Thymus (tissue), 11 donors: ENCODE measurements around the gene GINS2. TPM values are rescaled to one million over a fixed set of nuclear protein-coding genes. Genes with fewer than 3 reads are reported as not detected.
A peak's percentile ranks its signal among the peaks of the same experiment; 100 is the strongest.

Source experiments
- DNase-seq, 9 donors: peaks; one replicate each; pipeline ENCODE4 v3.0.0-alpha.2; 2013; ENCODE audit warnings: low spot score in 9 of 9, low read depth in 6 of 9, missing footprints in 1 of 9
- H3K27ac ChIP-seq, 2 donors: one replicate each; pipeline ENCODE4 v1.5.1; 2013; ENCODE audit warnings: control low read depth in 1 of 2, low read depth in 1 of 2, low read length in 1 of 2, mild to moderate bottlenecking in 1 of 2, moderate library complexity in 1 of 2
- H3K27me3 ChIP-seq, 2 donors: one replicate each; pipeline ENCODE4 v1.5.1; 2013; ENCODE audit warnings: low read length in 1 of 2; ENCODE audit not compliant: control insufficient read depth in 2 of 2, insufficient read depth in 1 of 2
- H3K36me3 ChIP-seq, 2 donors: one replicate each; pipeline ENCODE4 v1.5.1; 2013; ENCODE audit warnings: low read length in 1 of 2, mild to moderate bottlenecking in 1 of 2, moderate library complexity in 1 of 2; ENCODE audit not compliant: control insufficient read depth in 2 of 2, insufficient read depth in 2 of 2
- H3K4me1 ChIP-seq, 2 donors: one replicate each; pipeline ENCODE4 v1.5.1; 2013; ENCODE audit warnings: low read length in 2 of 2; ENCODE audit not compliant: control insufficient read depth in 2 of 2, insufficient read depth in 2 of 2
- H3K4me3 ChIP-seq, 2 donors: one replicate each; pipeline ENCODE4 v1.5.1; 2013; ENCODE audit warnings: low read length in 2 of 2, control low read depth in 1 of 2, mild to moderate bottlenecking in 1 of 2
- H3K9me3 ChIP-seq, 2 donors: one replicate each; pipeline ENCODE4 v1.5.1; 2013; ENCODE audit warnings: low read length in 1 of 2, mild to moderate bottlenecking in 1 of 2; ENCODE audit not compliant: control insufficient read depth in 2 of 2, insufficient read depth in 1 of 2
- WGBS: extraction: QIAGEN DNeasy Blood & Tissue Kit; methylation state at CpG from one replicate; pipeline ENCODE4 v1.1.7; 2013; 5-methylcytosine and 5-hydroxymethylcytosine counted together
- polyA plus RNA-seq: library from polyadenylated mRNA; stranded (reverse); fragments of 200-250 nt; gene quantifications from one replicate; pipeline ENCODE4 v1.2.3, GENCODE V29; 2013
- total RNA-seq: library from RNA; stranded (reverse); fragments of 120-200 nt; gene quantifications from one replicate; pipeline ENCODE4 v1.2.4, GENCODE V29; 2013
- donor health status: healthy.

The GINS2 gene
- total and polyA plus RNA-seq, 2 donors = 1.4 to 23.2 TPM

GRCh38 chr16:85662976-85663830 lies 25.6 kb downstream of the GINS2 start:
- 96% methylated on average over 38 of the region's 38 CpGs for WGBS
- Histone ChIP-seq H3K9me3 (no peaks in the 10 kb centered on the region), H3K4me1 (peaks cover 0 to 2% of the 10 kb centered on the region in 2 donors), H3K4me3 (no peak overlapping the region), H3K36me3 (peaks cover 94 to 97% of the 10 kb centered on the region in 2 donors), H3K27ac (no peak overlapping the region), H3K27me3 (no peaks in the 10 kb centered on the region)
- no peak for DNase-seq

- Histone ChIP-seq H3K36me3 (peaks cover 94 to 97% of the 10 kb centered on the region in 2 donors), H3K4me1 (peaks cover 0 to 2% of the 10 kb centered on the region in 2 donors), H3K9me3 (no peaks in the 10 kb centered on the region), H3K27me3 (no peaks in the 10 kb centered on the region), H3K4me3 (no peak overlapping the region), H3K27ac (no peak overlapping the region)
- no peak for DNase-seq
- WGBS = 98% methylated on average over 3 of the region's 3 CpGs
Observed at GRCh38 chr16:85662482-85662812, 26.3 kb downstream of the GINS2 start.

- H3K9me3 ChIP-seq = no peaks in the 10 kb centered on the region
- H3K4me1 ChIP-seq = peaks cover 0 to 2% of the 10 kb centered on the region in 2 donors
- H3K4me3 ChIP-seq = no peak overlapping the region
- no peak for DNase-seq
- no peak overlapping the region for H3K27ac ChIP-seq
- H3K27me3 ChIP-seq = no peaks in the 10 kb centered on the region
- peaks cover 94 to 97% of the 10 kb centered on the region in 2 donors for H3K36me3 ChIP-seq
- 97% methylated on average over 26 of the region's 26 CpGs for WGBS
Observed at GRCh38 chr16:85661740-85662481, 26.8 kb downstream of the GINS2 start.

GRCh38 chr16:85660843-85661739 lies 27.7 kb downstream of the GINS2 start:
- H3K4me3 ChIP-seq = no peak overlapping the region
- H3K27me3 ChIP-seq = no peaks in the 10 kb centered on the region
- peaks cover 94 to 97% of the 10 kb centered on the region in 2 donors for H3K36me3 ChIP-seq
- peaks cover 0 to 2% of the 10 kb centered on the region in 2 donors for H3K4me1 ChIP-seq
- H3K9me3 ChIP-seq = no peaks in the 10 kb centered on the region
- no peak overlapping the region for H3K27ac ChIP-seq
- 98% methylated on average over 42 of the region's 42 CpGs for WGBS
- DNase-seq = no peak

GRCh38 chr16:85659805-85660511 lies 28.8 kb downstream of the GINS2 start:
- Histone ChIP-seq H3K36me3 (peaks cover 94 to 97% of the 10 kb centered on the region in 2 donors), H3K4me3 (no peak overlapping the region), H3K4me1 (peaks cover 0 to 2% of the 10 kb centered on the region in 2 donors), H3K27ac (no peak overlapping the region), H3K9me3 (no peaks in the 10 kb centered on the region), H3K27me3 (no peaks in the 10 kb centered on the region)
- 85% methylated on average over 12 of the region's 12 CpGs for WGBS
- peak in 7 of 9 donors; percentile 13 to 61 (median 33) for DNase-seq

GRCh38 chr16:85659336-85659735 lies 29.4 kb downstream of the GINS2 start:
- WGBS = 98% methylated on average over 8 of the region's 8 CpGs
- no peak for DNase-seq
- H3K27ac ChIP-seq = no peak overlapping the region

GRCh38 chr16:85658504-85659326 lies 30.0 kb downstream of the GINS2 start:
- Histone ChIP-seq H3K36me3 (peaks cover 94 to 97% of the 10 kb centered on the region in 2 donors), H3K4me3 (no peak overlapping the region), H3K27ac (no peak overlapping the region), H3K27me3 (no peaks in the 10 kb centered on the region), H3K4me1 (peaks cover 0 to 2% of the 10 kb centered on the region in 2 donors), H3K9me3 (no peaks in the 10 kb centered on the region)
- 97% methylated on average over 18 of the region's 18 CpGs for WGBS
- no peak for DNase-seq

More at GRCh38 chr16:85659336-85659735, 29.4 kb downstream of the GINS2 start:
- no peak overlapping the region for H3K4me3 ChIP-seq
- peaks cover 0 to 2% of the 10 kb centered on the region in 2 donors for H3K4me1 ChIP-seq
- no peaks in the 10 kb centered on the region for H3K27me3 ChIP-seq
- H3K9me3 ChIP-seq = no peaks in the 10 kb centered on the region
- peaks cover 94 to 97% of the 10 kb centered on the region in 2 donors for H3K36me3 ChIP-seq

GRCh38 chr16:85657996-85658395 lies 30.8 kb downstream of the GINS2 start:
- Histone ChIP-seq H3K27ac (no peak overlapping the region), H3K4me1 (peaks cover 0 to 2% of the 10 kb centered on the region in 2 donors), H3K36me3 (peaks cover 94 to 96% of the 10 kb centered on the region in 2 donors), H3K27me3 (no peaks in the 10 kb centered on the region), H3K9me3 (no peaks in the 10 kb centered on the region), H3K4me3 (no peak overlapping the region)
- WGBS = 97% methylated on average over 3 of the region's 3 CpGs
- no peak for DNase-seq
